Stimulated activated memory B cell treated with anti-CD40 and anti-IgM and Interleukin-4, amounts not matched to agents 10 μg/mL and 1 μg/mL and 100 μg/mL, for 72 hours (primary cell): ENCODE measurements around the gene REL.
"Not testable (repeated sequence)": the region's sequence is repeated elsewhere in the genome, so short reads cannot be mapped to it uniquely, and the experiment has no call there.

Experiments
- ATAC-seq: fragments of 150-1000 bp; cut with Tn5 transposase; 2 replicates; pipeline ENCODE4 v1.10.0; 2021
- H3K27ac Mint-ChIP-seq: one replicate; pipeline ENCODE4 v1.8.0; 2022; ENCODE audit warnings: mild to moderate bottlenecking, mixed read lengths
- H3K27me3 Mint-ChIP-seq: one replicate; pipeline ENCODE4 v1.8.0; 2022; ENCODE audit warnings: mixed read lengths
- H3K36me3 Mint-ChIP-seq: one replicate; pipeline ENCODE4 v1.8.0; 2022; ENCODE audit warnings: mixed read lengths
- H3K4me1 Mint-ChIP-seq: one replicate; pipeline ENCODE4 v1.8.0; 2022; ENCODE audit warnings: mixed read lengths
- H3K4me3 Mint-ChIP-seq: one replicate; pipeline ENCODE4 v1.8.0; 2022; ENCODE audit warnings: mild to moderate bottlenecking, moderate library complexity, mixed read lengths
- H3K9me3 Mint-ChIP-seq: one replicate; pipeline ENCODE4 v1.8.0; 2022; ENCODE audit warnings: mixed read lengths

The REL gene

GRCh38 chr2:60884800-60885199 is 3.4 kb downstream of the REL start:
- Mint-ChIP-seq H3K4me1 (peaks cover 38% of the 10 kb centered on the region), H3K4me3 (peak overlapping the region; percentile 94), H3K9me3 (no peaks in the 10 kb centered on the region), H3K27ac (peak overlapping the region; percentile 95), H3K27me3 (no peaks in the 10 kb centered on the region), H3K36me3 (peaks cover 76% of the 10 kb centered on the region)
- no peak for ATAC-seq

DNA sequence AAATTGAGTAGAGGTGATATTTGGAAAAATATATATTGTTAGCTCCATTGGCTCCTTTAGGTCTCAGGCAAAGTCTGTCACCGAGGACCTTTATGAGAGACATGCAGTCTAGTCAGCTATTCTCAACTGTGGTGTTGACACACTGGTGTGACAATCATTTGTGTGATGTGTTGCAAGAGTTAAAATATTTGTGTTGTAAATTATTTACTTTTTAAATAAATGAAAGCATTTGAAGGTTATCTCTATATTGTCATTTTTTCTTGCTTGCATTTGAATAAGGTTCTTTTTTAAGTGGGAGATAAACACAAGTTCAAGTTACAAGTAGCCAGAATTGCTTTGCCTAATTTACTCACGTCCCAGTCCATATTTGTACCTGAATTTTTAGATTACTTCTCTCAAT is 4.3 kb downstream of the REL start:
- Mint-ChIP-seq H3K4me1 (peaks cover 38% of the 10 kb centered on the region), H3K27me3 (no peaks in the 10 kb centered on the region), H3K4me3 (peak overlapping the region; percentile 94), H3K9me3 (no peaks in the 10 kb centered on the region), H3K27ac (peak overlapping the region; percentile 95), H3K36me3 (peaks cover 85% of the 10 kb centered on the region)
- ATAC-seq, result no peak

DNA sequence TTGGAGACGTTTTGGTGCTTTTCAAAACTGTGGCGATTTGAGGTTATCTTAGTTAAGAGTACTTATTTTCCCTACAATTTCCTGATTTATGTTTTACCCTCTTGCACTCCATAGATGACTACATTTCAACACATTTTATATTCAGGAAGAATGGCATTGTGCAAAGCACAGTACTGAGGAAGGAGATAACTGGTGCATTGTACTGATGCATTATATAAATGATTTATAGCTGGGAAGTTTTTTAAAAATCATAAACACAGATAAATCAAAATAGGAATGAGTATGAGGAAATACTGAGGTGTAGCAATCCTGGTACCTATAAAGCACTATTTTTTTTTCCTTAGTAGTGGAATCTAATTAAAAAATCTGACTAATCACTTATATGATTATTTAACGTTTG is 5.6 kb downstream of the REL start:
- ATAC-seq, result no peak
- Mint-ChIP-seq H3K4me3 (peak overlapping the region; percentile 85), H3K4me1 (peaks cover 48% of the 10 kb centered on the region), H3K27ac (peak overlapping the region; percentile 95), H3K27me3 (no peaks in the 10 kb centered on the region), H3K9me3 (no peaks in the 10 kb centered on the region), H3K36me3 (peaks cover 90% of the 10 kb centered on the region)

DNA sequence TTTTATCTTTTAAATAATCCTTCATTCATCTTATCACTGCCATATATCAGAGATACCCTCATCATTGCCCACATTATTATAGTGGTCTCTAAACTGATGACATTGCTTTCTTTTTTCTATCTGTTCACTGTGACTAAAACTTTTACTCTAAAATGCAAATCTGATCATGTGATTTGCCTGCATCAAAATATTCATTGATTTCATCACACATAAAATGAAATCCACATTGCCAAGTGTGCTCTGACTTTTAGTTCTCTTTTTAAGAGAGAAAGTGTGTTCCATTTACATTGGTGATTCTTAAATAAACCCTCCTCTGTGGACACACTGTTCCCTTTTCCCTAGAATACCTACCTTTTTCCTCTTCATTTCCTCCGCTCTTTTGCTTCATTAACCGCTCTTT is 7.5 kb downstream of the REL start:
- peak overlapping the region; percentile 78 for H3K4me3 Mint-ChIP-seq

GRCh38 chr2:60889581-60890392 is 8.4 kb downstream of the REL start:
- Mint-ChIP-seq H3K4me1 (peaks cover 54% of the 10 kb centered on the region), H3K4me3 (peak overlapping the region; percentile 82)
- not testable (repeated sequence) for ATAC-seq

More for the DNA sequence above, 7.5 kb downstream of the REL start:
- peak overlapping the region; percentile 95 for H3K27ac Mint-ChIP-seq
- ATAC-seq, result no peak
- no peaks in the 10 kb centered on the region for H3K9me3 Mint-ChIP-seq
- H3K36me3 Mint-ChIP-seq, result peaks cover 83% of the 10 kb centered on the region
- H3K4me1 Mint-ChIP-seq, result peaks cover 55% of the 10 kb centered on the region
- no peaks in the 10 kb centered on the region for H3K27me3 Mint-ChIP-seq

DNA sequence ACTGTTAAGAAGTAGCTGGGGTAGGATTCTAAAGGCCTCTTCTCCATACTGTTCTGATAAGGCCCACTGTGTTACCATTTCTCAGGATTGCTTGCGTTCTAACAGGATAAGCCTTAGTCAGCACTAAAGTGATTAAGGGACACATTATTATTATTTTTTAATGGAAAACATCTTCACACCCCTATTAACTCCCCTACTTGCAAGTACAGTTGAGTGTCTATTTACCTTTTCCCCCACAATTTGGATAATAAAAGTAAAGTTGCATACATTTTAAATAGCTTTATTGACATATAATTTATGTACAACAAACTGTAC is 9.0 kb downstream of the REL start:
- Mint-ChIP-seq H3K9me3 (no peaks in the 10 kb centered on the region), H3K4me3 (peak overlapping the region; percentile 82), H3K36me3 (peaks cover 80% of the 10 kb centered on the region), H3K4me1 (peaks cover 52% of the 10 kb centered on the region), H3K27ac (peak overlapping the region; percentile 95), H3K27me3 (no peaks in the 10 kb centered on the region)
- no peak for ATAC-seq

More at GRCh38 chr2:60889581-60890392, 8.4 kb downstream of the REL start:
- not testable (repeated sequence) for H3K27me3 Mint-ChIP-seq, H3K9me3 Mint-ChIP-seq
- peaks cover 85% of the 10 kb centered on the region for H3K36me3 Mint-ChIP-seq
- H3K27ac Mint-ChIP-seq, result peak overlapping the region; percentile 95

DNA sequence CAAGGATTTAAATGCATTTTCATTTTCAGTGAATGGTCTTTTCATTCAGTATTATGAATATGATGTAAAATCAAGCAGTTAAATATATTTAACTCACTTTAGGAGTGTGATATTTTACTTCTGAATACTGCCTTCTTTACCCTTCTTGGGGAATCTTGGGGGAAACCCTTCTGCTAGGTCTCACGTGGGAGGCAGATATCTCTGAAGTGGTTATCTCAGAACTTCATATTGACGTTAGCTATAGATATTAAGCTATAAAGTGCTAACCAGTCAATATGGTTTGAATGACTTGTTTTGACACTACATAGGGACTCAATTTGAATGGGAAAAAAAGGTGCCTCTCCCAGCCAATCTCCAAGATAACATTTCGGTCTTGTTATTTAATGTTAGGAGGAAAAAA is 9.8 kb downstream of the REL start:
- Mint-ChIP-seq H3K4me1 (peaks cover 52% of the 10 kb centered on the region), H3K9me3 (no peaks in the 10 kb centered on the region), H3K27ac (peak overlapping the region; percentile 95), H3K4me3 (peak overlapping the region; percentile 82), H3K36me3 (peaks cover 71% of the 10 kb centered on the region), H3K27me3 (no peaks in the 10 kb centered on the region)
- peak; percentile 66 for ATAC-seq

- Mint-ChIP-seq H3K36me3 (peaks cover 69% of the 10 kb centered on the region), H3K4me1 (peaks cover 56% of the 10 kb centered on the region), H3K9me3 (no peaks in the 10 kb centered on the region), H3K4me3 (peak overlapping the region; percentile 60), H3K27me3 (no peaks in the 10 kb centered on the region), H3K27ac (peak overlapping the region; percentile 77)
- no peak for ATAC-seq
These were observed 17.2 kb downstream of the REL start for GRCh38 chr2:60898567-60898966.

DNA sequence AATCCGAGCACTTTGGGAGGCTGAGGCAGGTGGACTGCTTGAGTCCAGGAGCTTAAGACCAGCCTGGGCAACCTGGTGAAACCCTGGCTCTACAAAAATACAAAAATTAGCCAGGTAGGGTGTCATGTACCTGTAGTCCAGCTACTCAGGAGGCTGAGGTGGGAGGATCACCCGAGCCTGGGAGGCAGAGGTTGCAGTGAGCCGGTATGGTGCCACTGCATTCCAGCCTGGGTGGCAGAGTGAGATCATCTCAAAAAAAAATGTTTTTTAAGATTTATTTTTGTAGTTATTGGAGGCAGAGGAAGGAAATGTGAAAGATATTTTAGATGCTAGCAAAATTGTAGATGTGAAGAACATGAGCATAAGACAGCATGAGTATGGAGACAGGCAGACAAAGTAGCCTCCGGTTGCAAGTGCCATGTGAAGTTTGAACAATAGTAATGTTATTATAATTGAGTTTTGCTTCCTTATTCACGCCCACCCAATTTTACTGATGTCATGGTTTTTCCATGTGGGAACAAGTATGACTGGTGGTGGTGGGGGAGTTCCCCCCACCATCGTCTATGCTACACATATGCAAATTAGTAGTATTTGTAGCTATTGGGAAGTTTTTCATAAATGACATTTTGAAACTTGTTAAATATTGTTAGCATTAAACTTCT is 18.0 kb downstream of the REL start:
- ATAC-seq, result peak; percentile 85
- peak overlapping the region; percentile 68 for H3K4me3 Mint-ChIP-seq
- peaks cover 52% of the 10 kb centered on the region for H3K4me1 Mint-ChIP-seq
- H3K27ac Mint-ChIP-seq, result peak overlapping the region; percentile 77
- H3K9me3 Mint-ChIP-seq, result no peaks in the 10 kb centered on the region
- peaks cover 63% of the 10 kb centered on the region for H3K36me3 Mint-ChIP-seq
- H3K27me3 Mint-ChIP-seq, result no peaks in the 10 kb centered on the region

GRCh38 chr2:60899892-60900249 is 18.5 kb downstream of the REL start:
- Mint-ChIP-seq H3K9me3 (no peaks in the 10 kb centered on the region), H3K27ac (peak overlapping the region; percentile 77), H3K27me3 (no peaks in the 10 kb centered on the region), H3K4me3 (no peak overlapping the region), H3K36me3 (peaks cover 60% of the 10 kb centered on the region), H3K4me1 (peaks cover 52% of the 10 kb centered on the region)
- ATAC-seq, result peak; percentile 50

DNA sequence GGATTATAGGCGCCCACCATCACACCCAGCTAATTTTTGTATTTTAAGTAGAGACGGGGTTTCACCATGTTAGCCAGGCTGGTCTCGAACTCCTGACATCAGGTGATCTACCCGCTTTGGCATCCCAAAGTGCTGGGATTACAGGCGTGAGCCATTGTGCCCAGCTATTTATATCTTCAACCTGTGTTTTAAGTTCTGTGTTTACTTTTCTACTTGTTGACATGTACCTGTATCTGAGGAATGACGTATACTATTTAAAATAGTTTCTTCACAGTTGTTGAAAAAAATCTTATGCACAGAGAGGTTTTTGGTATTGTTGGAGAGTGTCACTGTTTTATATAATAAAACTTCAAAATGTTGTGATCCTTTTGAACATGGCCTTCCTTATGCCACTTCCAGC is 19.9 kb downstream of the REL start:
- peak overlapping the region; percentile 17 for H3K27ac Mint-ChIP-seq
- H3K4me1 Mint-ChIP-seq, result peaks cover 60% of the 10 kb centered on the region
- not testable (repeated sequence) for H3K27me3 Mint-ChIP-seq, ATAC-seq, H3K9me3 Mint-ChIP-seq
- peaks cover 71% of the 10 kb centered on the region for H3K36me3 Mint-ChIP-seq
- peak overlapping the region; percentile 18 for H3K4me3 Mint-ChIP-seq

DNA sequence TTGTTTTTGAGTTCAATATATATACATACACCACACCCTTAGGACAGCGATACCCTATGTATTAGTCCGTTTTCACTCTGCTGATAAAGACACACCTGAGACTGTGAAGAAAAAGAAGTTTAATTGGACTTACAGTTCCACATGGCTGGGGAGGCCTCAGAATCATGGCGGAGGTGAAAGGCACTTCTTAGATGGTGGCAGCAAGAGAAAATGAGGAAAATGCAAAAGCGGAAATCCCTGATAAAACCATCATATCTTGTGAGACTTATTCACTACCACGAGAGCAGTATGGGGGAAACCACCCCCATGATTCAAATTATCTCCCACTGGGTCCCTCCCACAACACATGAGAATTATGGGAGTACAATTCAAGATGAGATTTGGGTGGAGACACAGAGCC is 24.5 kb downstream of the REL start:
- Mint-ChIP-seq H3K27ac (peak overlapping the region; percentile 76), H3K4me1 (peaks cover 36% of the 10 kb centered on the region), H3K36me3 (peaks cover 46% of the 10 kb centered on the region)
- not testable (repeated sequence) for H3K9me3 Mint-ChIP-seq, H3K4me3 Mint-ChIP-seq, H3K27me3 Mint-ChIP-seq, ATAC-seq

DNA sequence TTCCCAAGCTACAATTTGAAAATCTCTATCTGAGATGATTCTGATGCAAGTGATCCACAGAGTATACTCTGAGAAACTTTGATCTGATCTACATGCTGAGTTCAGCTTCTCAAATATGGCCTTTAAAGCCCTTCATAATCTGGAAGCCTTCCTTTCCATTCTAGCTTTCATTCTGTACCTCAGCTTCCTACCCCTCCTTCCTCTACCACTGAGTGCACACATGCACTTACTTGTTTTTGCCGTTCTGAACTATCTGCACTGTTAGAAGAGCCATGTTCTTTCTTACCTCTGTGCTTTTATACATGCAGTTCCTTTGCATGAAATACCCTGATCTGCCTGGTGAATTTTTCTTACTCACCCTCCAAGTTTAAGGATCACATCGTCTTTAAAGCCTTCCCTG is 25.0 kb downstream of the REL start:
- Mint-ChIP-seq H3K27ac (peak overlapping the region; percentile 76), H3K4me1 (peaks cover 32% of the 10 kb centered on the region), H3K9me3 (no peaks in the 10 kb centered on the region), H3K27me3 (no peaks in the 10 kb centered on the region), H3K36me3 (peaks cover 43% of the 10 kb centered on the region), H3K4me3 (peak overlapping the region; percentile 58)
- no peak for ATAC-seq

GRCh38 chr2:60907329-60907728 is 26.0 kb downstream of the REL start:
- Mint-ChIP-seq H3K36me3 (peaks cover 36% of the 10 kb centered on the region), H3K27ac (no peak overlapping the region), H3K4me1 (peaks cover 27% of the 10 kb centered on the region), H3K9me3 (no peaks in the 10 kb centered on the region), H3K4me3 (peak overlapping the region; percentile 26), H3K27me3 (no peaks in the 10 kb centered on the region)
- ATAC-seq, result no peak

DNA sequence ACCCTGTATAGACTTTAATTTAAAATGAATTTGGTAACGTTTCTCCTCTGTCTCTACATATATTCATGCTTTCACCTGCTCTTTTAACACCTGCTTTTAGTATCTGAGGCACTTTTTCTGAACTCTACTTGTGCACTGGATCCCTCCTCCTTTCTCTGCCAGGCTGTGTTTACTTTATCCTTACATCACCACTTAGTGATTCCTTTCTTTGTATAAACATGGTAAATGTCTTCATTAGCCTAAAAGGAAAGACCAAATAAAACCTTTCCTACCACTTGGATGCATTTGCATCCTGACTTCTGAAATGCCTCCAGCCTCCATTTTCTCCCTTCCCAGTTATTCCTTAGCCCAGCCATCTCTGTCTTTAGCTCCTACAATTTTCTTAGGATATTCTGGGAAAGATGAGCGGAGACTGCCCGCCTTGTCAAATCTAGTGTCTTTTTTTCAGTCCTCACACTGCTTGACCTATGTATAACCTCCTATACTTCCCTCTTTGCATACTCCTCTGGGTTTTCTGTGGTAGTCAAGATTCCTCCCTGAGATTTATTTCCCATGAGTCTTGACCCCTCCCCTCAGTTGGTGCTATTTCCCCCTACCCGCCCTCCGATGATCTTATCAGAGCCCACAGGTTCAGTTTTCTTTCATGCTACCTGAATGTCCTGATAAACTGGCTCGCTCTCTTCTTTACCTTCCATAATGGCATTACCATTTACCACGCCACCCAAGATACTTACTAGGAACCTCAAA is 44.8 kb downstream of the REL start:
- Mint-ChIP-seq H3K4me3 (peak overlapping the region; percentile 53), H3K36me3 (peaks cover 55% of the 10 kb centered on the region), H3K9me3 (peaks cover 9% of the 10 kb centered on the region), H3K27me3 (no peaks in the 10 kb centered on the region), H3K4me1 (peaks cover 37% of the 10 kb centered on the region), H3K27ac (peak overlapping the region; percentile 61)
- no peak for ATAC-seq
